OCI-LY7 (cell line): ENCODE measurements around the gene PSMC2. TPM values are rescaled to one million over a fixed set of nuclear protein-coding genes. Genes with fewer than 3 reads are reported as not detected.

ENCODE experiments used
- Bru-seq: library from RNA; stranded (reverse); fragments of 400-500 nt; gene quantifications from one replicate; lab custom pipeline; 2021; lab: Mats Ljungman, UMichigan
- BruChase-seq, 2 experiments: library from RNA; stranded (reverse); fragments of 400-500 nt; gene quantifications; one replicate each; lab custom pipeline; 2021; lab: Mats Ljungman, UMichigan
- BruUV-seq: library from RNA; stranded (reverse); fragments of 400-500 nt; replicated peaks from 2 replicates; lab custom pipeline; 2021; lab: Mats Ljungman, UMichigan
- CTCF ChIA-PET: fragments of 300-600 bp; sonication (Branson Sonifier 250); formaldehyde crosslinking; loops from one replicate; lab custom pipeline; 2022; ENCODE audit warnings: antibody characterized with exemption; ENCODE audit not compliant: unreplicated experiment; lab: Charles Lee
- POLR2A ChIA-PET: fragments of 300-600 bp; sonication (Branson Sonifier 250); formaldehyde crosslinking; loops from one replicate; lab custom pipeline; 2022; ENCODE audit warnings: antibody characterized with exemption; lab: Charles Lee
- DNase-seq: peaks from one replicate; pipeline ENCODE4 v3.0.0-alpha.2; 2015; ENCODE audit warnings: low spot score
- H2AFZ ChIP-seq: fragments of 200-600 bp; sonication (generic), shearing (Covaris generic); 2 replicates; pipeline ENCODE4 v1.6.1; 2014; ENCODE audit warnings: mild to moderate bottlenecking, antibody characterized with exemption, low read length, moderate library complexity
- H3K27ac ChIP-seq: fragments of 200-600 bp; sonication (generic); 2 replicates; pipeline ENCODE4 v1.5.1; 2014; ENCODE audit warnings: mixed run types, low read depth, mild to moderate bottlenecking, moderate library complexity, low read length, inconsistent platforms; ENCODE audit not compliant: poor library complexity, severe bottlenecking
- H3K36me3 ChIP-seq: fragments of 200-600 bp; sonication (generic); 2 replicates; pipeline ENCODE4 v1.6.1; 2014; ENCODE audit warnings: mild to moderate bottlenecking, antibody characterized with exemption, low read length, moderate library complexity, mixed read lengths; ENCODE audit not compliant: insufficient read depth
- H3K4me1 ChIP-seq: fragments of 200-600 bp; sonication (generic); 2 replicates; pipeline ENCODE4 v1.5.1; 2014; ENCODE audit warnings: mild to moderate bottlenecking, low read length; ENCODE audit not compliant: insufficient read depth, poor library complexity, severe bottlenecking
- H3K4me2 ChIP-seq: fragments of 200-600 bp; sonication (generic); 2 replicates; pipeline ENCODE4 v1.6.1; 2014; ENCODE audit warnings: mild to moderate bottlenecking, low read length
- H3K4me3 ChIP-seq: fragments of 200-600 bp; sonication (generic); 2 replicates; pipeline ENCODE4 v1.5.1; 2014; ENCODE audit warnings: mild to moderate bottlenecking, low read depth, low read length; ENCODE audit not compliant: poor library complexity, severe bottlenecking
- H3K79me2 ChIP-seq: fragments of 200-600 bp; sonication (generic); 2 replicates; pipeline ENCODE4 v1.6.1; 2016; ENCODE audit warnings: low read depth, mild to moderate bottlenecking, low read length, moderate library complexity, mixed read lengths; ENCODE audit not compliant: insufficient read depth
- H3K9me2 ChIP-seq: fragments of 200-600 bp; sonication (generic); 2 replicates; pipeline ENCODE4 v1.6.1; 2016; ENCODE audit warnings: mild to moderate bottlenecking, low read length, mixed read lengths; ENCODE audit not compliant: insufficient read depth
- H3K9me3 ChIP-seq: fragments of 200-600 bp; sonication (generic); 2 replicates; pipeline ENCODE4 v1.6.1; 2014; ENCODE audit warnings: mild to moderate bottlenecking, mixed run types, low read length, mixed read lengths
- H4K20me1 ChIP-seq: fragments of 200-600 bp; sonication (generic); 2 replicates; pipeline ENCODE4 v1.6.1; 2014; ENCODE audit warnings: mild to moderate bottlenecking, antibody characterized with exemption, low read length, moderate library complexity, mixed read lengths; ENCODE audit not compliant: insufficient read depth
- EZH2phosphoT487 ChIP-seq: fragments of 200-600 bp; sonication (generic); IDR thresholded peaks from 2 replicates; pipeline ENCODE4 v1.6.1; 2018; ENCODE audit warnings: low read depth, borderline replicate concordance, mild to moderate bottlenecking, mixed run types, antibody characterized with exemption, low read length, moderate library complexity, mixed read lengths
- intact Hi-C: fragments of 100-400 bp; cut with micrococcal nuclease; formaldehyde crosslinking; loops from one replicate; pipeline ENCODE4 v1.10.0; 2022; ENCODE audit not compliant: unreplicated experiment
- long read RNA-seq: library from polyadenylated mRNA; stranded (forward); transcript quantifications from one replicate; pipeline ENCODE4 v2.0.0, GENCODE V29; 2022
- total RNA-seq, 2 experiments: library from RNA; depleted of rRNA in 1 of 2; stranded (reverse); fragments of >200 nt in 1 of 2; shearing (Covaris generic) in 1 of 2; gene quantifications; 2 replicates each; pipeline ENCODE4 v1.2.3, GENCODE V29; 2014 to 2022
- TF ChIP-seq, protein P1 (sequence below): fragments of 200-600 bp; sonication (generic); conservative IDR thresholded peaks from 2 replicates; pipeline ENCODE4 v1.5.1; 2014; ENCODE audit warnings: mild to moderate bottlenecking, antibody characterized with exemption, low read length, moderate library complexity, mixed read lengths

Gene PSMC2
- total RNA-seq (2014; rRNA removed; shearing (Covaris generic)) (77.7 and 95.2 TPM in 2 replicates), total RNA-seq (2022) (120 and 129 TPM in 2 replicates), Bru-seq, nascent RNA (percentile 86 among the genes with signal in this experiment), BruChase-seq, experiment 1, labeled RNA remaining after a 6-hour chase (percentile 86 among the genes with signal in this experiment), BruChase-seq, experiment 2, labeled RNA remaining after a 2-hour chase (percentile 86 among the genes with signal in this experiment)
- long read RNA-seq, transcript PSMC2-201 (12 exons, 2,637 nt): major isoform, 154 of 166 reads
- long read RNA-seq, partial matches to known transcripts: 4 of 166 reads
- long read RNA-seq, other reads (novel, unspliced or antisense): 7 of 166 reads

GRCh38 chr7:103347507-103348267 lies at the start of gene PSMC2:
Gene PSMC2, plus strand, starts transcription at chr7:103347643. Its CDS starts 69 bp downstream, at chr7:103347712.
- peaks cover 91% of the 10 kb centered on the region for H3K79me2 ChIP-seq
- H2AFZ ChIP-seq: peak within 1 kb of the TSS; percentile 84
- peaks cover 33% of the 10 kb centered on the region for H3K36me3 ChIP-seq
- H3K4me1 ChIP-seq: peaks cover 46% of the 10 kb centered on the region
- no peaks in the 10 kb centered on the region for H3K9me2 ChIP-seq
- ChIA-PET POLR2A (interaction anchor here (1.0 to 1.6 kb wide), 5 partner anchors 12 to 58 kb away, joined by 3 to 7 read pairs (median 4); no protein-coding TSS in a partner anchor), CTCF (no interaction called here)
- peaks cover 24% of the 10 kb centered on the region for H4K20me1 ChIP-seq
- intact Hi-C loops: loop anchor here (2.0 kb wide), 1 partner anchor 51 kb away; the partner anchor contains the start of gene PMPCB
- TSS peak; percentile 81 for BruUV-seq
- H3K4me3 ChIP-seq: peak within 1 kb of the TSS; percentile 85
- peak within 1 kb of the TSS; percentile 91 for H3K4me2 ChIP-seq
- peak within 1 kb of the TSS; percentile 74 for H3K27ac ChIP-seq
- peak; percentile 92 for DNase-seq
- TF ChIP-seq, protein P1, sequence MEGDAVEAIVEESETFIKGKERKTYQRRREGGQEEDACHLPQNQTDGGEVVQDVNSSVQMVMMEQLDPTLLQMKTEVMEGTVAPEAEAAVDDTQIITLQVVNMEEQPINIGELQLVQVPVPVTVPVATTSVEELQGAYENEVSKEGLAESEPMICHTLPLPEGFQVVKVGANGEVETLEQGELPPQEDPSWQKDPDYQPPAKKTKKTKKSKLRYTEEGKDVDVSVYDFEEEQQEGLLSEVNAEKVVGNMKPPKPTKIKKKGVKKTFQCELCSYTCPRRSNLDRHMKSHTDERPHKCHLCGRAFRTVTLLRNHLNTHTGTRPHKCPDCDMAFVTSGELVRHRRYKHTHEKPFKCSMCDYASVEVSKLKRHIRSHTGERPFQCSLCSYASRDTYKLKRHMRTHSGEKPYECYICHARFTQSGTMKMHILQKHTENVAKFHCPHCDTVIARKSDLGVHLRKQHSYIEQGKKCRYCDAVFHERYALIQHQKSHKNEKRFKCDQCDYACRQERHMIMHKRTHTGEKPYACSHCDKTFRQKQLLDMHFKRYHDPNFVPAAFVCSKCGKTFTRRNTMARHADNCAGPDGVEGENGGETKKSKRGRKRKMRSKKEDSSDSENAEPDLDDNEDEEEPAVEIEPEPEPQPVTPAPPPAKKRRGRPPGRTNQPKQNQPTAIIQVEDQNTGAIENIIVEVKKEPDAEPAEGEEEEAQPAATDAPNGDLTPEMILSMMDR: no peak
- no peak for TF ChIP-seq EZH2phosphoT487
- H3K9me3 ChIP-seq: no peaks in the 10 kb centered on the region

GRCh38 chr7:103297837-103298179 lies 49.6 kb upstream of the PSMC2 start:
- TF ChIP-seq, protein P1: no peak
- no peak for TF ChIP-seq EZH2phosphoT487
- intact Hi-C loops: loop anchor here (1.0 to 2.0 kb wide), 2 partner anchors 49 to 109 kb away; partner anchors contain the start of gene PSMC2
- peak overlapping the region; percentile 82 for H3K27ac ChIP-seq
- no TSS peak for BruUV-seq
- peak overlapping the region; percentile 88 for H3K4me2 ChIP-seq
- peak overlapping the region; percentile 99 for H3K4me3 ChIP-seq
- ChIA-PET CTCF (no interaction called here), POLR2A (interaction anchor here (1.1 kb wide), 1 partner anchor 9 kb away, joined by 5 read pairs; no protein-coding TSS in a partner anchor)
- no peaks in the 10 kb centered on the region for H3K9me2 ChIP-seq
- no peak for DNase-seq
- H3K9me3 ChIP-seq: no peaks in the 10 kb centered on the region
- H3K79me2 ChIP-seq: peaks cover 38% of the 10 kb centered on the region
- H2AFZ ChIP-seq: peak overlapping the region; percentile 98
- peaks cover 13% of the 10 kb centered on the region; the same call in 1 of the 2 replicates for H4K20me1 ChIP-seq
- H3K36me3 ChIP-seq: peaks cover 38% of the 10 kb centered on the region
- H3K4me1 ChIP-seq: peaks cover 21% of the 10 kb centered on the region
